A549 treated with GW870086 at 1 μM for 4 hours (cell line): Measurements from ENCODE around the gene YLPM1. TPM values are rescaled to one million over a fixed set of nuclear protein-coding genes. Genes with fewer than 3 reads are reported as not detected.

Source experiments
- total RNA-seq: library from RNA; stranded (reverse); fragments of 200-300 nt; extraction: Qiagen RNA extraction; gene quantifications from 5 replicates; pipeline ENCODE4 v1.2.3, GENCODE V29; 2022; ENCODE audit warnings: low read depth

YLPM1 gene
- total RNA-seq: 31.3 to 42.2 TPM (median 36.0 TPM) in 5 replicates

DNA sequence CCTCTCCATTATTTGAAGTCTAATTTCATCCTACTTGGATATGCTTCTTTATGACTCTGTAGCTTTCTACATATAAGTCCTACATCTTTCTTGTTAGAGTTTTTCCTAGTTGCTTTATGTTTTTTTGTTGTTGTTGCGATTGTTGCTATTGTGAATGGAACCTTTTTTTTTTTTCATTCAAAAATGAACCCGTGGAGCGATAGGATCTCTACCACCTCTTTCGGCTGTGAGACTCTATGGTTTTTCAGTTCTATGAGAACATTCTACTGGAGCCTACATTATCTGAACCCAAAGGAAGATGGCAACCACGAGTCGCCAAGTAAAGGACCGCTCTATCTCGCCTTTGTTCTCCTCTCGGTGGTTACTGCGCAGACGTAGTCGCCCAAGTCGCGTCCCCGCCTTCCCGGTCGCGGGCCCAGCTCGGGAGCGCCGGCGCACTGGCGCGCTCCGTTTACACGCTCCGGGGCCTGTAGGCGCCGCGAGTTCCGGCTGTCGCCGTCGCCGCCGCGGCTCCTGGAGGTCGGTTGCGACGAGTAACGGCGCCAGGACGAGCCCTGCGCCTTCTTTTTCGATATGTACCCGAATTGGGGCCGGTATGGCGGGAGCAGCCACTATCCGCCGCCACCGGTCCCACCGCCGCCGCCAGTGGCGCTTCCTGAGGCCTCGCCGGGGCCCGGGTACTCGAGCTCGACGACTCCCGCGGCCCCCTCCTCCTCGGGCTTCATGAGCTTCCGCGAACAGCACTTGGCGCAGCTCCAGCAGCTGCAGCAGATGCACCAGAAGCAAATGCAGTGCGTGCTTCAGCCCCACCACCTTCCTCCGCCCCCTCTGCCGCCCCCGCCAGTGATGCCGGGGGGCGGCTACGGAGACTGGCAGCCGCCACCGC is at the start of gene YLPM1:
Gene YLPM1 (plus strand): TSS at position 400 of the 886 bp plus-strand sequence. CDS start 174 bp downstream, at position 574.

GRCh38 chr14:74875941-74876913 is 113.1 kb downstream of the YLPM1 start, which contains the start of gene PROX2:
Gene PROX2, minus strand, starts transcription at chr14:74876145. Its CDS starts 12,311 bp downstream, at chr14:74863834.

DNA sequence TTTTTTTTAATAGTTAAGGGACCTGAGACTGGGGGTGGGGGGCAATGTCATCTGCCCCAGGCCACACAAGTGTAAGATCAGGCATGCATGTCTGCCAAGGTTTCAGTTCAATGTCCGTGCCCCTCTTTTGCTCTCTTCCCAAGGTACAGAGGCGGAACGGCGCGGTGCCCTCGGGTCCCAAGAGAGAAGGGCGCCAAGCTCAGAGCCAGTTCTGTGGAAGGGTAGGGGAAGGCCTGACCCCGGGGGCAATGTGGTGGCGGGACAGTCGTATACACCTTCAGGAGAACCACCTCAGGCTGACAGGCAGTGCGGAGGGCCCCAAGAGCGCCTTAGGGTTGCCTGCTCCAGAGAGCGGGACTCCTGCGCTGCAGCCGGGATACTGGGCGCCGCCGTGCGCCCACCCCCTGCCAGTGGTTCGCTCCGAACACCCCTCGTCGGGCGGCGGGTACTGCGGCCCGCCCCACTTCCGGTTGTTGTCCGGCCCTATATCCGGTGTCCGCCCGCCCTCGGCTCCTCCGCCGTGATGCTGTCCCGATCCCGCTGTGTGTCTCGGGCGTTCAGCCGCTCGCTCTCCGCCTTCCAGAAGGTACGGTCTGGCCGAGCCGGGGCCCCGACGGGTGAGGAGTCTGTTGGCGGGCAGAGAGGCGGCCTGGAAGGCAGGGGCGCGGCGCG is 118.5 kb downstream of the YLPM1 start, which contains the start of gene DLST:
Gene DLST (plus strand): TSS at position 486 of the 672 bp plus-strand sequence. CDS start 38 bp downstream, at position 524.

Other genes starting within 250 kb of the YLPM1 start
- 9.7 to 13.1 TPM (median 11.0 TPM) in 5 replicates for gene LTBP2, start 151.1 kb upstream of the YLPM1 start, total RNA-seq
- 19.3 to 26.5 TPM (median 24.2 TPM) in 5 replicates for gene AREL1, start 50.2 kb upstream of the YLPM1 start, total RNA-seq
- gene FCF1, start 50.2 kb upstream of the YLPM1 start, total RNA-seq: 38.3 to 70.4 TPM (median 49.1 TPM) in 5 replicates
- not detected in 5 replicates for gene PROX2, start 112.8 kb downstream of the YLPM1 start, total RNA-seq
- 94.5 to 103 TPM (median 98.4 TPM) in 5 replicates for gene DLST, start 118.6 kb downstream of the YLPM1 start, total RNA-seq
- 0.27 to 0.80 TPM (median 0.49 TPM) in 5 replicates for gene RPS6KL1, start 159.9 kb downstream of the YLPM1 start, total RNA-seq
- 3.4 to 5.1 TPM (median 4.2 TPM) in 5 replicates for gene PGF, start 192.3 kb downstream of the YLPM1 start, total RNA-seq
- 74.0 to 78.7 TPM (median 77.3 TPM) in 5 replicates for gene EIF2B2, start 239.6 kb downstream of the YLPM1 start, total RNA-seq